Right lobe of liver (tissue), 6 donors: ENCODE data around the gene LDLRAD3. TPM values are rescaled to one million over a fixed set of nuclear protein-coding genes. Genes with fewer than 3 reads are reported as not detected.

ENCODE experiments used
- ATAC-seq, 4 donors: fragments of 200-7000 bp; cut with Tn5 transposase; one replicate each; pipeline ENCODE4 v1.9.1; 2020; ENCODE audit warnings: mild to moderate bottlenecking in 4 of 4, moderate library complexity in 4 of 4
- DNase-seq, 3 donors: peaks; one replicate each; pipeline ENCODE4 v3.0.0-alpha.2; 2020
- H3K27ac ChIP-seq, 3 donors: fragments of 200-600 bp; one replicate each; pipeline ENCODE4 v1.8.0; 2022
- H3K27me3 ChIP-seq, 2 donors: fragments of 200-600 bp; one replicate each; pipeline ENCODE4 v1.8.0; 2022
- H3K36me3 ChIP-seq, 4 donors: fragments of 200-600 bp; sonication (generic) in 1 of 4; one replicate each; pipeline versions ENCODE4 v1.5.1 to v1.8.0; 2017 to 2022; ENCODE audit warnings: control low read depth in 1 of 4
- H3K4me1 ChIP-seq, 4 donors: fragments of 200-600 bp; sonication (generic) in 1 of 4; one replicate each; pipeline versions ENCODE4 v1.5.1 to v1.8.0; 2017 to 2022; ENCODE audit warnings: control low read depth in 1 of 4
- H3K4me3 ChIP-seq, 3 donors: fragments of 200-600 bp; one replicate each; pipeline ENCODE4 v1.8.0; 2022
- H3K9me3 ChIP-seq, 4 donors: fragments of 200-600 bp; sonication (generic) in 1 of 4; one replicate each; pipeline versions ENCODE4 v1.5.1 to v1.8.0; 2017 to 2022; ENCODE audit warnings: control low read depth in 1 of 4
- CTCF ChIP-seq, 4 donors: fragments of 200-600 bp in 3 of 4; fragments of 450-650 bp in 1 of 4; IDR thresholded peaks; one replicate each; pipeline versions ENCODE4 v1.5.1 to v1.8.0; 2016 to 2022; ENCODE audit warnings: antibody characterized with exemption in 4 of 4, mild to moderate bottlenecking in 2 of 4
- POLR2A ChIP-seq: fragments of 450-650 bp; IDR thresholded peaks from one replicate; pipeline ENCODE4 v1.6.1; 2017; ENCODE audit warnings: antibody characterized with exemption, mild to moderate bottlenecking
- WGBS: methylation state at CpG from one replicate; pipeline ENCODE4 v1.1.6; 2018; ENCODE audit warnings: low coverage, low lambda C conversion rate; ENCODE audit not compliant: insufficient coverage; ENCODE audit errors: missing lambda C conversion rate; 5-methylcytosine and 5-hydroxymethylcytosine counted together
- intact Hi-C, 2 donors: fragments of 100-400 bp; cut with DNase I; formaldehyde crosslinking; loops; one replicate each; pipeline versions ENCODE4 v1.11.2 to v1.14.1; 2022
- total RNA-seq, 6 experiments: library from RNA; depleted of rRNA in 2 of 6; stranded (reverse); fragments of >200 nt in 2 of 6; fragmentation: NEBNext Ultra II Directional in 3 of 6; extraction: Animal tissue kit (Norgen Biotek cat#: 25700) in 3 of 6; gene quantifications; one replicate each; pipeline versions ENCODE4 v1.1.0 to v1.2.4, GENCODE V29; 2016 to 2023
- donor health status: DM: no; HTN: yes; CAD: no.
- donor health status: DM: no; HTN: no; CAD: no.
- donor health status: DM: no; HTN: no; CAD: no.
- donor health status: DM: no; HTN: yes; CAD: no.
- donor health status: DM: no; HTN: yes; CAD: no.

Gene LDLRAD3
- total RNA-seq, 6 experiments from 2014 or later, result 0.62 to 3.3 (median 2.7) TPM

GRCh38 chr11:35916270-35916669 lies 27.6 kb upstream of the LDLRAD3 start:
- H3K27ac ChIP-seq, result no peak overlapping the region
- no peaks in the 10 kb centered on the region for H3K36me3 ChIP-seq
- ATAC-seq (no peak), DNase-seq (no peak)
- no peaks in the 10 kb centered on the region for H3K27me3 ChIP-seq
- TF ChIP-seq POLR2A (no peak), CTCF (IDR thresholded peaks at IDR 0.05) (no peak)
- no peak overlapping the region for H3K4me3 ChIP-seq
- H3K4me1 ChIP-seq, result no peaks in the 10 kb centered on the region
- intact Hi-C loops, result no loop called here
- H3K9me3 ChIP-seq, result no peaks in the 10 kb centered on the region
- 88% methylated on average over 1 of the region's 1 CpG for WGBS

- Histone ChIP-seq H3K27me3 (no peaks in the 10 kb centered on the region), H3K9me3 (no peaks in the 10 kb centered on the region), H3K27ac (no peak overlapping the region), H3K36me3 (no peaks in the 10 kb centered on the region), H3K4me3 (no peak overlapping the region), H3K4me1 (no peaks in the 10 kb centered on the region)
- TF ChIP-seq POLR2A, result no peak
- TF ChIP-seq CTCF (IDR thresholded peaks at IDR 0.05), result no peak
- intact Hi-C loops, result no loop called here
- 64% methylated on average over 4 of the region's 4 CpGs for WGBS
- ATAC-seq (no peak), DNase-seq (no peak)
Measured at GRCh38 chr11:35917676-35918075, 26.2 kb upstream of the LDLRAD3 start.

GRCh38 chr11:35918716-35919115 lies 25.1 kb upstream of the LDLRAD3 start:
- TF ChIP-seq CTCF (IDR thresholded peaks at IDR 0.05), result no peak
- H3K27me3 ChIP-seq, result no peaks in the 10 kb centered on the region
- DNase-seq (no peak), ATAC-seq (no peak)
- no peaks in the 10 kb centered on the region for H3K9me3 ChIP-seq
- H3K27ac ChIP-seq, result no peak overlapping the region
- no peaks in the 10 kb centered on the region for H3K36me3 ChIP-seq
- intact Hi-C loops, result no loop called here
- 79% methylated on average over 2 of the region's 2 CpGs for WGBS
- no peaks in the 10 kb centered on the region for H3K4me1 ChIP-seq
- H3K4me3 ChIP-seq, result no peak overlapping the region

- intact Hi-C loops, result no loop called here
- Histone ChIP-seq H3K27me3 (no peaks in the 10 kb centered on the region), H3K9me3 (no peaks in the 10 kb centered on the region), H3K4me3 (no peak overlapping the region), H3K27ac (no peak overlapping the region), H3K36me3 (no peaks in the 10 kb centered on the region), H3K4me1 (no peaks in the 10 kb centered on the region)
- no peak for ATAC-seq
- WGBS, result 57% methylated on average over 3 of the region's 3 CpGs
- TF ChIP-seq POLR2A (no peak), CTCF (IDR thresholded peaks at IDR 0.05) (no peak)
- no peak for DNase-seq
Measured at GRCh38 chr11:35919244-35919643, 24.6 kb upstream of the LDLRAD3 start.

GRCh38 chr11:35923452-35923851 lies 20.4 kb upstream of the LDLRAD3 start:
- peak overlapping the region in 1 of 3 donors; percentile 2 for H3K27ac ChIP-seq
- peaks cover 0 to 9% (median 4%) of the 10 kb centered on the region in 4 donors for H3K4me1 ChIP-seq
- no peak overlapping the region for H3K4me3 ChIP-seq
- DNase-seq (no peak), ATAC-seq (peak in 3 of 4 donors; percentile 18 to 52 (median 33))
- WGBS, result 31% methylated on average over 4 of the region's 4 CpGs
- no peaks in the 10 kb centered on the region for H3K9me3 ChIP-seq
- intact Hi-C loops, result no loop called here
- TF ChIP-seq CTCF (IDR thresholded peaks at IDR 0.05) (no peak), POLR2A (no peak)
- no peaks in the 10 kb centered on the region for H3K27me3 ChIP-seq
- H3K36me3 ChIP-seq, result no peaks in the 10 kb centered on the region
